ENCODE measurements around the gene CYP4X1. TPM values are rescaled to one million over a fixed set of nuclear protein-coding genes. Genes with fewer than 3 reads are reported as not detected.
"Not testable (repeated sequence)": the region's sequence is repeated elsewhere in the genome, so short reads cannot be mapped to it uniquely, and the experiment has no call there.

Gene CYP4X1, protein sequence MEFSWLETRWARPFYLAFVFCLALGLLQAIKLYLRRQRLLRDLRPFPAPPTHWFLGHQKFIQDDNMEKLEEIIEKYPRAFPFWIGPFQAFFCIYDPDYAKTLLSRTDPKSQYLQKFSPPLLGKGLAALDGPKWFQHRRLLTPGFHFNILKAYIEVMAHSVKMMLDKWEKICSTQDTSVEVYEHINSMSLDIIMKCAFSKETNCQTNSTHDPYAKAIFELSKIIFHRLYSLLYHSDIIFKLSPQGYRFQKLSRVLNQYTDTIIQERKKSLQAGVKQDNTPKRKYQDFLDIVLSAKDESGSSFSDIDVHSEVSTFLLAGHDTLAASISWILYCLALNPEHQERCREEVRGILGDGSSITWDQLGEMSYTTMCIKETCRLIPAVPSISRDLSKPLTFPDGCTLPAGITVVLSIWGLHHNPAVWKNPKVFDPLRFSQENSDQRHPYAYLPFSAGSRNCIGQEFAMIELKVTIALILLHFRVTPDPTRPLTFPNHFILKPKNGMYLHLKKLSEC
- not detected for total RNA-seq

DNA sequence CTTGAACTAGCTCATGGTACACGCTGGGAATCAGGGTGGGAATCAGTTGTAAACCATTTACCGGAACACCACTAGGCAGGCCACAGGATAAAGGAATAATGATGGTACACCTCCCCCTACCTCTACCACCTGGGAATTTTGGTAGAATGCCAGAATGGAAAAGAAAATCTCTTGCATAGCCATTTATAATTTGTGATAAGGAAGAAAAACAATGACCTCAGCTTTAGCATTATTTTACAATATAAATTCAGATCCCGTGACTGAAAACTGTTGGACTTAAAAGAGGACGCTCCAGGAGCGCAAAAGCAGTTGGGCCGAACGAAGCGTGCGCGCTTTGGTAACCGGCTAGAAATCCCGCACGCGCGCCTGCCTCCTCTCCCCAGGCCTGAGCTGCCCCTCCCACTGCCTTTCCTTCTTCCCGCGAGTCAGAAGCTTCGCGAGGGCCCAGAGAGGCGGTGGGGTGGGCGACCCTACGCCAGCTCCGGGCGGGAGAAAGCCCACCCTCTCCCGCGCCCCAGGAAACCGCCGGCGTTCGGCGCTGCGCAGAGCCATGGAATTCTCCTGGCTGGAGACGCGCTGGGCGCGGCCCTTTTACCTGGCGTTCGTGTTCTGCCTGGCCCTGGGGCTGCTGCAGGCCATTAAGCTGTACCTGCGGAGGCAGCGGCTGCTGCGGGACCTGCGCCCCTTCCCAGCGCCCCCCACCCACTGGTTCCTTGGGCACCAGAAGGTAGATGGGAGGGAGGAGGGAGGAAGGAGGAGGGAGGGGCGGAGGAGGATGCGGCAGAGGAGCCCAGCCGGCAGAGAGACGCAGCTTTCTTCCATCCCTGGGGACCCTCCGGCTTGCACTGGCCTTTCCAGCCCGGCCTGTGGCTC, at the start of gene CYP4X1:
Gene CYP4X1 (plus strand): TSS at position 402 of the 873 bp plus-strand sequence. CDS start 149 bp downstream, at position 551.
- DNase-seq (ENCODE audit: low spot score) (no peak), ATAC-seq (no peak)
- H3K4me1 Mint-ChIP-seq (ENCODE audit: low read depth in 2 of 2) = no peaks in the 10 kb centered on the region
- H3K27me3 Mint-ChIP-seq = peaks cover 20 to 30% of the 10 kb centered on the region in 2 donors
- no peaks in the 10 kb centered on the region for H3K36me3 Mint-ChIP-seq
- no peak within 1 kb of the TSS for H3K4me3 Mint-ChIP-seq
- H3K27ac Mint-ChIP-seq = no peak within 1 kb of the TSS
- no peaks in the 10 kb centered on the region for H3K9me3 Mint-ChIP-seq

GRCh38 chr1:46983166-46983829, 40.2 kb upstream of the CYP4X1 start:
- DNase-seq (ENCODE audit: low spot score) (no peak), ATAC-seq (peak in 1 of 2 donors; percentile 32)
- Mint-ChIP-seq H3K4me1 (ENCODE audit: low read depth in 2 of 2) (no peaks in the 10 kb centered on the region), H3K36me3 (peaks cover 7% of the 10 kb centered on the region), H3K4me3 (no peak overlapping the region), H3K27ac (no peak overlapping the region), H3K27me3 (peaks cover 29 to 43% of the 10 kb centered on the region in 2 donors), H3K9me3 (peaks cover 7% of the 10 kb centered on the region)

DNA sequence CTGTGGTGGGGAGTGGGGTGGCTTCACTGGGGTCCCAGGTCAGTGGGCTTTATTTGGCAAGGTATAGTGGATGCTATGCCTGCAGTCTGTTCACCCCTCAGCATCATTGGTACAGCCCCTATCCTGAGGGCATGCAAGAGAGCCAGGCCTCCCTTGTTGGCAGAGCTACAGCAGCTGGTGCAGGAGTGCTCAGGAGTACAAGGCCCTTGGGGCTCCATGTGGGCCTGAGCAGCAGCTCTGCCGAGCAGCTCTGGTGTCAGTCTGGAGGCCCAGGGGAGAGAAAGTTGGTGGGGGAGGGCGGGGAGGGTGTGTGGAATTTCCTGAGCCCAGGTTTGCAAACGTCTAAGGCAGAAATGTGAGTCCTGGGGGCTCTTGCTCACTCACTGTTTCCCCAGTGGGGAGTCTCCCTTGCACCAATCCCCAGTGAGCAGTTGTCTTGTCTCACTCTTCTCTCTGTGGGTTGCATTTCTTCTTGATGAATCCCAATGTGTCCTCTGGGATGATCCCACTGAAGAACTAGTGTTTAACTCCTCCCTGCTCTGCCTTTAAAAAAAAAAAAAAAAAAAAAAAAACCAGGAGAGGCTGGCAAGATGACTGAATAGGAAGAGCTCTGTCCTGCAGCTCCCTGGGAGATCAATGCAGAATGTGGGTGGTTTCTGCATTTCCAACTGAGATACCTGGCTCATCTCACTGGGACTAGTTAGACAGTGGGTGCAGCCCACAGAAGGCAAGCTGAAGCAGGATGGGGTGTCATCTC, 39.5 kb upstream of the CYP4X1 start:
- no peak overlapping the region for H3K4me3 Mint-ChIP-seq

DNA sequence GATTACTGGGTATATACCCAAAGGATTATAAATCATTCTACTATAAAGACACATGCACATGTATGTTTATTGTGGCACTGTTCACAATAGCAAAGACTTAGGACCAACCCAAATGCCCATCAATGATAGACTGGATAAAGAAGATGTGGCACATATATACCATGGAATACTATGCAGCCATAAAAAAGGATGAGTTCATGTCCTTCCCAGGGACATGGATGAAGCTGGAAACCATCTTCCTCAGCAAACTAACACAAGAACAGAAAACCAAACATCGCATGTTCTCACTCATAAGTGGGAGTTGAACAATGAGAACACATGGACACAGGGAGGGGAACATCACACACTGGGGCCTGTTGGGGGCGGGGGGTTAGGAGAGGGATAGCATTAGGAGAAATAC, 32.9 kb upstream of the CYP4X1 start:
- not testable (repeated sequence) for H3K9me3 Mint-ChIP-seq; H3K27ac Mint-ChIP-seq; ATAC-seq; H3K36me3 Mint-ChIP-seq; H3K4me3 Mint-ChIP-seq; DNase-seq (ENCODE audit: low spot score); H3K4me1 Mint-ChIP-seq (ENCODE audit: low read depth in 2 of 2)
- H3K27me3 Mint-ChIP-seq = peaks cover 19% of the 10 kb centered on the region in 2 donors

More for the DNA sequence above, 39.5 kb upstream of the CYP4X1 start:
- no peak for DNase-seq (ENCODE audit: low spot score)
- ATAC-seq = peak in 1 of 2 donors; percentile 48
- peaks cover 29 to 36% of the 10 kb centered on the region in 2 donors for H3K27me3 Mint-ChIP-seq
- H3K27ac Mint-ChIP-seq = no peak overlapping the region
- H3K36me3 Mint-ChIP-seq = peaks cover 2% of the 10 kb centered on the region
- H3K9me3 Mint-ChIP-seq = peaks cover 3% of the 10 kb centered on the region
- no peaks in the 10 kb centered on the region for H3K4me1 Mint-ChIP-seq (ENCODE audit: low read depth in 2 of 2)

DNA sequence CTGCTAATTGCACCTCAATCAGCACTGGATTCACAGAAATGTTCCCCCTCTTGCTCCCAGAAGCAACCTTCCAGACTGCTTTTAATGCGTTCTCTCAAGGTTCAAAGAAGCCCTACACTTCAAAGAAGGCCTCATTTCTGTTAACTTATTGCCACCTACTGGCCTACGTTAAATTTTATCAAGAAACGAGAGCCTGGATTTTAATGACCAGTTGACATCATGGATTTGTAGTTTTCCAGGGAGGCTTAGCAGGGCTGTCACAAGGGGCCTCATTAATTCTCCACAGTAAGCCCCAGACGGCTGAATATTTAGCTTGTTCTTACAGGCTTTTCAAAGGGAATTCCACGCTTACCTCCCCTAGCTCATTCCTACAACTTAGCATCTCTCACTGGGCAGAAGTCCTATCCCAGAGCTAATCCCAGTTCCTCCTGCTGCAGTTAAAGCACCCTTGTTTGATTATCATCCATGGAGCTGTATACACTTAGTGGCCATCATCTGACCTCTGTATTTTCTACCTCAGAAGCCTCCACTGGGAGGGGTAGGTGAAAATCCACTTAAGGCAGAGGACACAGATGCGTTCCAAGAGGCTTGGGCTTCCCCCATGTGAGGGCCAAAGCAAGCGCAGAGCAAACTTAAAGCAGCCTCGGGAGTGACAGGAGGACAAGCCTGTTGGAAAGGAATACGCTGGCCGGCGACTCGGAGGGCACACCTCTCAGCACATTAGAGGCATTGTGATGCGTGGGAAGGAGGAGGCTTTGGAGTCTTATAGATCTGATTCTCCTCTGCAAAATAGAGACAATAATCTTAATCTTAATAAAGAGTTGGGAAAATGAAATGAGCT, 32.2 kb upstream of the CYP4X1 start:
- Mint-ChIP-seq H3K4me1 (ENCODE audit: low read depth in 2 of 2) (no peaks in the 10 kb centered on the region), H3K27me3 (peaks cover 12 to 19% of the 10 kb centered on the region in 2 donors), H3K27ac (no peak overlapping the region)

GRCh38 chr1:46996659-46997281, 26.7 kb upstream of the CYP4X1 start:
- Mint-ChIP-seq H3K27me3 (peaks cover 31 to 42% of the 10 kb centered on the region in 2 donors), H3K9me3 (no peaks in the 10 kb centered on the region), H3K4me1 (ENCODE audit: low read depth in 2 of 2) (no peaks in the 10 kb centered on the region), H3K27ac (no peak overlapping the region), H3K4me3 (no peak overlapping the region), H3K36me3 (no peaks in the 10 kb centered on the region)
- ATAC-seq (no peak), DNase-seq (ENCODE audit: low spot score) (no peak)

More for the DNA sequence above, 32.2 kb upstream of the CYP4X1 start:
- H3K4me3 Mint-ChIP-seq = no peak overlapping the region
- no peak for DNase-seq (ENCODE audit: low spot score)
- no peak for ATAC-seq
- peaks cover 3% of the 10 kb centered on the region for H3K9me3 Mint-ChIP-seq
- no peaks in the 10 kb centered on the region for H3K36me3 Mint-ChIP-seq

GRCh38 chr1:47002211-47002610, 21.3 kb upstream of the CYP4X1 start:
- Mint-ChIP-seq H3K27me3 (peaks cover 29 to 49% of the 10 kb centered on the region in 2 donors), H3K36me3 (no peaks in the 10 kb centered on the region), H3K4me3 (no peak overlapping the region), H3K27ac (no peak overlapping the region), H3K9me3 (no peaks in the 10 kb centered on the region), H3K4me1 (ENCODE audit: low read depth in 2 of 2) (peaks cover 0 to 2% of the 10 kb centered on the region in 2 donors)
- ATAC-seq = no peak
- DNase-seq (ENCODE audit: low spot score) = no peak

DNA sequence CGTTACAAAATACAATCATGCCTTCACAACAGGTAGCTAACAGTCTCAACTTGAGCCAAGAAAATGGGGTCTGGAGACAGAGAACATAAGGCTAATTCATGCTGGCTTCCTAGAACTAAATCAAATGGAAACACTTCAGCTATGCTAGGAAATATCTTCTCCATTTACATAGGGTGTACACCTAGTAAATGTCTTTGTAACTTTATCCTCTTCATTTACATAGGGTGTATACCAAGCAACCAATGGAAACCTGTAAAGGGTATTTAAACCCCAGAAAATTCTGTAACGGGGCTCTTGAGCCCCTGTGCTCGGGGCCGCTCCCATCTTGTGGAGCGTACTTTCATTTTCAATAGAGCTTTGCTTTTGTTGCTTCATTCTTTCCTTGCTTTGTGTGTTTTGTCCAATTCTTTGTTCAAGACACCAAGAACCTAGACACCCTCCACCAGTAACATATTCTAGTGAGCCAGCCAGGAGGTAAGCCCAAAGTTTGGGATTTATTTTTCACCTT, 19.5 kb upstream of the CYP4X1 start:
- H3K4me1 Mint-ChIP-seq (ENCODE audit: low read depth in 2 of 2) = peaks cover 0 to 2% of the 10 kb centered on the region in 2 donors
- H3K9me3 Mint-ChIP-seq = no peaks in the 10 kb centered on the region
- ATAC-seq (no peak), DNase-seq (ENCODE audit: low spot score) (no peak)
- H3K4me3 Mint-ChIP-seq = no peak overlapping the region
- H3K27ac Mint-ChIP-seq = no peak overlapping the region
- no peaks in the 10 kb centered on the region for H3K36me3 Mint-ChIP-seq
- peaks cover 27 to 44% of the 10 kb centered on the region in 2 donors for H3K27me3 Mint-ChIP-seq

DNA sequence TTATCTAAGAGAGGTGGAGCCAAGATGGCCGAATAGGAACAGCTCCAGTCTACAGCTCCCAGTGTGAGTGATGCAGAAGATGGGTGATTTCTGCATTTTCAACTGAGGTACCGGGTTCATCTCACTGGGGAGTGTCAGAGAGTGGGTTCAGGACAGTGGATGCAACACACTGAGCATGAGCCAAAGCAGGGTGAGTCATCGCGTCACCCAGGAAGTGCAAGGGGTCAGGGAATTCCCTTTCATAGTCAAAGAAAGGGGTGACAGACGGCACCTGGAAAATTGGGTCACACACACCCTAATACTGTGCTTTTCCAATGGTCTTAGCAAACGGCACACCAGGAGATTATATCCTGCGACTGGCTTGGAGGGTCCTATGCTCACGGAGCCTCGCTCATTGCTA, 17.0 kb upstream of the CYP4X1 start:
- peaks cover 18 to 30% of the 10 kb centered on the region in 2 donors for H3K27me3 Mint-ChIP-seq
- DNase-seq (ENCODE audit: low spot score); H3K36me3 Mint-ChIP-seq; H3K27ac Mint-ChIP-seq; H3K9me3 Mint-ChIP-seq; ATAC-seq; H3K4me3 Mint-ChIP-seq; H3K4me1 Mint-ChIP-seq (ENCODE audit: low read depth in 2 of 2): not testable (repeated sequence)

- no peaks in the 10 kb centered on the region for H3K4me1 Mint-ChIP-seq (ENCODE audit: low read depth in 2 of 2)
- H3K27ac Mint-ChIP-seq = no peak overlapping the region
Measured at GRCh38 chr1:47013293-47013692, 10.2 kb upstream of the CYP4X1 start.

GRCh38 chr1:47021070-47021469, 2.4 kb upstream of the CYP4X1 start:
- Mint-ChIP-seq H3K9me3 (peaks cover 2% of the 10 kb centered on the region), H3K27ac (no peak overlapping the region)

More at GRCh38 chr1:47013293-47013692, 10.2 kb upstream of the CYP4X1 start:
- DNase-seq (ENCODE audit: low spot score) = no peak
- no peak overlapping the region for H3K4me3 Mint-ChIP-seq
- H3K36me3 Mint-ChIP-seq = no peaks in the 10 kb centered on the region
- H3K9me3 Mint-ChIP-seq = peaks cover 2% of the 10 kb centered on the region
- H3K27me3 Mint-ChIP-seq = peaks cover 16 to 34% of the 10 kb centered on the region in 2 donors
- ATAC-seq = no peak

More at GRCh38 chr1:47021070-47021469, 2.4 kb upstream of the CYP4X1 start:
- ATAC-seq (no peak), DNase-seq (ENCODE audit: low spot score) (no peak)
- Mint-ChIP-seq H3K36me3 (no peaks in the 10 kb centered on the region), H3K4me3 (no peak overlapping the region), H3K4me1 (ENCODE audit: low read depth in 2 of 2) (no peaks in the 10 kb centered on the region), H3K27me3 (peaks cover 23 to 44% of the 10 kb centered on the region in 2 donors)
